Transverse colon (tissue), 4 donors: ENCODE measurements around the gene HARBI1. TPM values are rescaled to one million over a fixed set of nuclear protein-coding genes. Genes with fewer than 3 reads are reported as not detected.

Source experiments
- DNase-seq: peaks from one replicate; pipeline ENCODE4 v3.0.0-alpha.2; 2019
- H3K27ac ChIP-seq, 4 donors: fragments of 200-600 bp; sonication (generic); 2 replicates each; pipeline ENCODE4 v1.5.1; 2016 to 2018; ENCODE audit warnings: inconsistent platforms in 4 of 4
- H3K27me3 ChIP-seq: fragments of 200-600 bp; sonication (generic); 2 replicates; pipeline ENCODE4 v1.5.1; 2017; ENCODE audit warnings: inconsistent platforms
- H3K36me3 ChIP-seq, 4 donors: fragments of 200-600 bp; sonication (generic); 2 replicates each; pipeline ENCODE4 v1.5.1; 2017 to 2019; ENCODE audit warnings: inconsistent platforms in 4 of 4
- H3K4me1 ChIP-seq, 4 donors: fragments of 200-600 bp; sonication (generic); 2 replicates each; pipeline ENCODE4 v1.5.1; 2017 to 2020; ENCODE audit warnings: inconsistent platforms in 4 of 4
- H3K4me3 ChIP-seq, 4 donors: fragments of 200-600 bp; sonication (generic); 1 replicate in 1 of 4; 2 replicates in 3 of 4; pipeline versions ENCODE4 v1.5.1 to v1.6.1; 2017 to 2019; ENCODE audit warnings: inconsistent platforms in 4 of 4
- H3K9me3 ChIP-seq, 2 donors: fragments of 200-600 bp; sonication (generic); 2 replicates each; pipeline ENCODE4 v1.5.1; 2017 to 2019; ENCODE audit warnings: inconsistent platforms in 2 of 2
- CTCF ChIP-seq, 5 experiments: fragments of 200-600 bp in 3 of 5; fragments of 450-650 bp in 2 of 5; sonication (generic) in 3 of 5; IDR thresholded peaks; 1 replicate in 2 of 5; 2 replicates in 3 of 5; pipeline ENCODE4 v1.5.1; 2016 to 2017; ENCODE audit warnings: antibody characterized with exemption in 5 of 5, inconsistent platforms in 3 of 5, mild to moderate bottlenecking in 2 of 5, moderate library complexity in 1 of 5
- EP300 ChIP-seq: sonication (generic); formaldehyde crosslinking; IDR thresholded peaks from one replicate; pipeline ENCODE4 v1.6.1; 2017; ENCODE audit warnings: antibody characterized with exemption, low read depth
- POLR2A ChIP-seq: fragments of 450-650 bp; IDR thresholded peaks from one replicate; pipeline ENCODE4 v1.6.1; 2016; ENCODE audit warnings: antibody characterized with exemption, mild to moderate bottlenecking, moderate library complexity
- POLR2AphosphoS5 ChIP-seq, 3 donors: sonication (generic); formaldehyde crosslinking; IDR thresholded peaks; one replicate each; pipeline ENCODE4 v1.6.1; 2016; ENCODE audit warnings: antibody characterized with exemption in 3 of 3
- WGBS, 2 donors: methylation state at CpG; one replicate each; pipeline ENCODE4 v1.1.5; 2018; ENCODE audit warnings: low coverage in 1 of 2; 5-methylcytosine and 5-hydroxymethylcytosine counted together
- in situ Hi-C, 4 donors: fragments of 200-750 bp; cut with MboI; loops; one replicate each; pipeline versions ENCODE4 v1.15.0 to v1.15.1; 2017; ENCODE audit warnings: low sequenced_read_pairs in 3 of 4, low pct_ligation_motif_present in 1 of 4, low pct_unique_long_range_greater_than_20kb in 1 of 4
- intact Hi-C: fragments of 100-400 bp; cut with DNase I; formaldehyde crosslinking; loops from one replicate; pipeline ENCODE4 v1.15.1; 2023; ENCODE audit warnings: low total_unique reads
- total RNA-seq, 4 donors: library from RNA; depleted of rRNA; stranded (reverse); fragments of >200 nt; gene quantifications; one replicate each; pipeline ENCODE4 v1.1.0, GENCODE V29; 2016

The HARBI1 gene
- total RNA-seq, 4 donors from 2014 or later: 3.1 to 4.8 (median 3.4) TPM; not detected in 1

GRCh38 chr11:46663277-46663940, 46.4 kb upstream of the HARBI1 start:
- TF ChIP-seq CTCF (IDR thresholded peaks at IDR 0.05): no peak
- no peak for TF ChIP-seq POLR2A
- TF ChIP-seq POLR2AphosphoS5 (IDR thresholded peaks at IDR 0.05): no peak
- TF ChIP-seq EP300: no peak
- 88 to 89% methylated on average over 4 of the region's 4 CpGs for WGBS, 2 donors
- in situ Hi-C loops: no loop called here
- peaks cover 0 to 10% (median 0%) of the 10 kb centered on the region in 4 donors for H3K4me1 ChIP-seq
- no peaks in the 10 kb centered on the region for H3K27me3 ChIP-seq
- DNase-seq: no peak
- no peak overlapping the region for H3K27ac ChIP-seq
- H3K9me3 ChIP-seq: no peaks in the 10 kb centered on the region
- H3K4me3 ChIP-seq: no peak overlapping the region
- intact Hi-C loops: no loop called here
- H3K36me3 ChIP-seq: peaks cover 0 to 69% (median 25%) of the 10 kb centered on the region in 4 donors

- DNase-seq: no peak
- Histone ChIP-seq H3K9me3 (no peaks in the 10 kb centered on the region), H3K27me3 (no peaks in the 10 kb centered on the region), H3K36me3 (peaks cover 0 to 70% (median 27%) of the 10 kb centered on the region in 4 donors), H3K4me3 (no peak overlapping the region), H3K4me1 (peaks cover 0 to 9% (median 0%) of the 10 kb centered on the region in 4 donors), H3K27ac (no peak overlapping the region)
- intact Hi-C loops: no loop called here
- TF ChIP-seq CTCF (IDR thresholded peaks at IDR 0.05) (no peak), POLR2A (no peak), POLR2AphosphoS5 (IDR thresholded peaks at IDR 0.05) (no peak), EP300 (no peak)
- in situ Hi-C loops: no loop called here
These were observed 45.3 kb upstream of the HARBI1 start for GRCh38 chr11:46662366-46662765.

GRCh38 chr11:46661836-46662235, 44.8 kb upstream of the HARBI1 start:
- in situ Hi-C loops: no loop called here

GRCh38 chr11:46659908-46660307, 42.9 kb upstream of the HARBI1 start:
- no peak for DNase-seq
- in situ Hi-C loops: no loop called here
- no peaks in the 10 kb centered on the region for H3K4me1 ChIP-seq
- WGBS, 2 donors: 100% methylated on average over 1 of the region's 1 CpG; no CpG with 5 or more reads in 1 of the 2 donors
- intact Hi-C loops: no loop called here
- H3K36me3 ChIP-seq: peaks cover 0 to 83% (median 30%) of the 10 kb centered on the region in 4 donors
- no peaks in the 10 kb centered on the region for H3K9me3 ChIP-seq
- no peak overlapping the region for H3K27ac ChIP-seq
- TF ChIP-seq EP300 (no peak), POLR2AphosphoS5 (IDR thresholded peaks at IDR 0.05) (no peak), POLR2A (no peak), CTCF (IDR thresholded peaks at IDR 0.05) (no peak)
- H3K27me3 ChIP-seq: no peaks in the 10 kb centered on the region
- no peak overlapping the region for H3K4me3 ChIP-seq

More at GRCh38 chr11:46661836-46662235, 44.8 kb upstream of the HARBI1 start:
- Histone ChIP-seq H3K36me3 (peaks cover 0 to 75% (median 29%) of the 10 kb centered on the region in 4 donors), H3K27ac (no peak overlapping the region), H3K27me3 (no peaks in the 10 kb centered on the region), H3K9me3 (no peaks in the 10 kb centered on the region), H3K4me3 (no peak overlapping the region), H3K4me1 (peaks cover 0 to 3% (median 0%) of the 10 kb centered on the region in 4 donors)
- intact Hi-C loops: no loop called here
- no peak for TF ChIP-seq CTCF (IDR thresholded peaks at IDR 0.05)
- TF ChIP-seq EP300: no peak
- TF ChIP-seq POLR2AphosphoS5 (IDR thresholded peaks at IDR 0.05): no peak
- TF ChIP-seq POLR2A: no peak
- DNase-seq: no peak
